Effector memory CD4-positive, alpha-beta T cell (primary cell): ENCODE results near the gene SYAP1.
"Not testable (repeated sequence)": the region's sequence is repeated elsewhere in the genome, so short reads cannot be mapped to it uniquely, and the experiment has no call there.

Experiments used
- DNase-seq, 3 donors: peaks; one replicate each; pipeline ENCODE4 v3.0.0-alpha.2; 2020
- H3K27ac ChIP-seq: 2 replicates; pipeline ENCODE4 v1.7.0; 2013; ENCODE audit warnings: mild to moderate bottlenecking, low read length, moderate library complexity; ENCODE audit not compliant: insufficient read depth, poor library complexity, severe bottlenecking
- H3K27me3 ChIP-seq: replicated peaks from 2 replicates; pipeline ENCODE4 v1.7.0; 2013; ENCODE audit warnings: mild to moderate bottlenecking, low read length; ENCODE audit not compliant: insufficient read depth, control insufficient read depth, poor library complexity, severe bottlenecking
- H3K36me3 ChIP-seq: 2 replicates; pipeline ENCODE4 v1.7.0; 2013; ENCODE audit warnings: mild to moderate bottlenecking, low read length, moderate library complexity; ENCODE audit not compliant: control insufficient read depth, insufficient read depth
- H3K4me1 ChIP-seq: 2 replicates; pipeline ENCODE4 v1.7.0; 2013; ENCODE audit warnings: low read length, mild to moderate bottlenecking; ENCODE audit not compliant: control insufficient read depth, insufficient read depth, poor library complexity, severe bottlenecking
- H3K4me3 ChIP-seq: 2 replicates; pipeline ENCODE4 v1.7.0; 2013; ENCODE audit warnings: low read length, low read depth, mild to moderate bottlenecking; ENCODE audit not compliant: insufficient read depth, poor library complexity, severe bottlenecking
- H3K9me3 ChIP-seq: 2 replicates; pipeline ENCODE4 v1.7.0; 2013; ENCODE audit warnings: mild to moderate bottlenecking, low read length, moderate library complexity; ENCODE audit not compliant: control insufficient read depth

SYAP1 gene

DNA sequence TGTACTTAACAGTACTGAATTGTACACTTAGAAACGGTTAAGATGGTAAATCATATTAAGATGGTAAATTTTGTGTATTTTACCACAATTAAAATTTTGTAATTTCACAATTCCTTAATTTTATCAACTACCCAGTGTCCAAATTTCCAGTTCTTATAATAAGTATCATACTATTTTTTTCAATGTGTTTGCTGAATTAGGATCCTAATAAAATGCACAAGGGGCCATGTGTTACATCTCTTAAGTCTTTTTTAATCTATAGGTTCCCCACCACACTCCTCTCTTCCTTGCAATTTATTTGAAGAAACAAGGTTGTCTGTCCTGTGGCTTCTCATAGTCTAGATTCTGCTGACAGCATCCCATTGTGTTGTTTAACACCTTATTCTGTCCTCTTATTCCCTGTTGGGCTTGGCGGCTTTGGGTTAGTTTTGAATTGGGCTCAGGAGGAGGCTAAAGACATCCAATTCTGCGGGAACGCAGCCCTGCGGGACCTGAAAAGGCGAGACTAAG, 533 bp upstream of the SYAP1 start:
- no peak for DNase-seq
- peak overlapping the region; percentile 91 for H3K27ac ChIP-seq
- peak overlapping the region; percentile 64 for H3K4me3 ChIP-seq
- H3K36me3 ChIP-seq = no peaks in the 10 kb centered on the region
- H3K9me3 ChIP-seq = no peaks in the 10 kb centered on the region
- H3K27me3 ChIP-seq = no peaks in the 10 kb centered on the region
- no peaks in the 10 kb centered on the region for H3K4me1 ChIP-seq

DNA sequence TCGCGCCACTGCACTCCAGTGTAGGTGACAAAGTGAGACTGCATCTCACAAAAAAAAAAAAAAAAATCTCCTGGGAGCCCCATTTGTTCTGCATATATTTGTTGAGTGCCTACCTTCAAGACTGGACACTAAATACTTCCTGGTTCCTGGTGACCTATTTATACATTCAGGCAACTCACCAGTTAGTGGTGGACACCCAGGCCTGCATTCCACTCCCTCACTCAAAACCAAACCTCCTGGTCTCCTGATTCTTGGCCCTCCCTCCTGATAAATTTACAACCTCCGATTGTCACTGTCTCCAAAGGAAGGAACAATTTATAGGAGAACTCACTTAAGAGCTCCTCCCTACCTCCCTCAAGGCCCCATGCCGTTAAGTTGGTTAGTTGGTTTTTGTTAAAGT, 3.1 kb downstream of the SYAP1 start:
- Histone ChIP-seq H3K36me3 (no peaks in the 10 kb centered on the region), H3K4me1 (no peaks in the 10 kb centered on the region), H3K4me3 (no peak overlapping the region), H3K27ac (no peak overlapping the region), H3K27me3 (no peaks in the 10 kb centered on the region), H3K9me3 (no peaks in the 10 kb centered on the region)
- no peak for DNase-seq

DNA sequence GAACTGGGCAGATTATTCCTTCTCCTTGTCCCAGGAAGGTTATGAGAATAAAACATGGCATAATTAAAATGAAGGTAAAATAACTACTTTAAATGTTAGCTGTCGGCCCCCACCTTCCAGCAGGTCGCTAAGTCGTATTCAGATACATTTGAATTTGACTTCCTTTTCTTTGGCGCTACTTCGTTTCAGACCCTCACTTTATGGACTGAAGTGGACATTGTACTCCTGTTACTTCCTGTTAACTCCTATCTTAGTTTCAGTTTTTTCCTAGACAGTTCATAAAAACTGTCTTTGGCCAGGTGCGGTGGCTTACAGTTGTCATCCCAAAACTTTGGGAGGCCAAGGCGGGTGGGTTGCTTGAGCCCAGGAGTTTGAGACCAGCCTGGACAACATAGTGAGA, 5.7 kb downstream of the SYAP1 start:
- no peaks in the 10 kb centered on the region for H3K27me3 ChIP-seq
- H3K27ac ChIP-seq = no peak overlapping the region
- H3K36me3 ChIP-seq = no peaks in the 10 kb centered on the region
- no peak overlapping the region for H3K4me3 ChIP-seq
- no peaks in the 10 kb centered on the region for H3K4me1 ChIP-seq
- DNase-seq = no peak
- no peaks in the 10 kb centered on the region for H3K9me3 ChIP-seq

DNA sequence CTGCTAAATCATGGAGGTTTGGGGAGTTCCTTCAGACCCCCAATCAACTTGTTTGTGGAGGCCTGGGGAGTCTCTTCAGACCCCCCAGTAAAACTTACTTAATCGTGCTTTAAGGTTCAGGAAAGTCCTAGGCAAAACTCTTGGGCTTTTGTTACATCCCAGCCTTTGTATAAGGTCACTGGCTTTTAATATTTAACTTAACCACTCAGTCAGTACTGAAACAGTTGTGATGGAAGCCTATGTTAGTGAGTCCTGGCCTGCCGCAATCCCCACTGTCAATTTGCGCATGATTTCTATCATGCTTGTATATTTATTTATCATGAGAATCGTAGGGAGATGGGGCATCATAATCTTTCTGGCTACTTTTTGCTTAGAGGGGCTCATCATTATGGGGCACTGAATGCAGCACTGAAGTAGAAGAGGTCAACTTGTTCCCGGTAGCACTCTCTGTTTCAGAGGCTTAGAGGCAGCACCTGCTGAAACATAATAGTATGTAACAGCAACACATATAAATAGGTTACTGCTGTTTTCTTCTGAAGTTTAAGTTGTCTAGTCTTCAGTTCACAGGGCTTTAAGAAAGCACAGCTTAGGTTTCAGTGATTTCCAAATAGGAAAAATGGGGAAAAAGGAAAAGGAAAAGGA, 7.1 kb downstream of the SYAP1 start:
- not testable (repeated sequence) for H3K4me1 ChIP-seq, H3K27me3 ChIP-seq, H3K9me3 ChIP-seq, H3K36me3 ChIP-seq, DNase-seq, H3K27ac ChIP-seq, H3K4me3 ChIP-seq

DNA sequence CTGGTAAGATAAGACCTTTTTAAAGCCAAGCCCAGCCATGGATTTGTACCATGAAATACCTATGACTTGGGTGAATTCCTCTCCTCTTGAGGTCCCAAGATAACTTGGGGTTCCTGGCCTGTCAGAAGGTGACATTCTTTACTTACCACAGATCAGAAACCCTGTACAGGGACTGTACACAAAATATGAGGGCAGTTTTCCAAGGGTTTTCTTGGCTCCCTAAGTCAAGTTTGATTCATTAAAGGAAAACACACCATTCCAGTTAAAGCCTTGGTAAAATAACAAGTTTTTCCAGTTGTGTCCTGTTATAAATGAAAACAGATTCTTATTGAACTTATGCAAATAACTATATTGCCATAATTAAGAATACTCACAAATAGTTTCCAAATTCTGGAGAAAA, 8.2 kb downstream of the SYAP1 start:
- no peaks in the 10 kb centered on the region for H3K4me1 ChIP-seq
- no peak overlapping the region for H3K4me3 ChIP-seq
- H3K36me3 ChIP-seq = no peaks in the 10 kb centered on the region
- no peak for DNase-seq
- no peaks in the 10 kb centered on the region for H3K9me3 ChIP-seq
- no peaks in the 10 kb centered on the region for H3K27me3 ChIP-seq
- H3K27ac ChIP-seq = no peak overlapping the region

DNA sequence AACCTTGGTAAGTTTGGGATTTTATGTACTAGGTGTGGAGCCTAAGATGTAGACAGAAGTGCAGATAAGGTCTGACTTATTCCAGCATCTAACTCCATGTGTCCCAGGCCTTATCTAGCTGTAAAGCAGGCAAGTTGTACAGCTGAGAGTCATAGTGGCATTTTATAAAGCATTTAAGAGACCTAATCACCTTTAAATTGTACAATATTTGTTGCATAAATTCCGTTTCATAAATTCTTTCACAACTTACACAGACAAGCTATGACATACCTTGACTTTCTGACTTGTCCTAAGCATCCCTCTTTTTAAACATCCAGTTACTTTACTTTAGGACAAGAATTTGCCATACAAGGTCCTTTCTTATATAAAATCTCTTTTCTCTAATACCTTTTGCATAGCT, 11.0 kb downstream of the SYAP1 start:
- no peaks in the 10 kb centered on the region for H3K4me1 ChIP-seq
- no peaks in the 10 kb centered on the region for H3K9me3 ChIP-seq
- H3K27me3 ChIP-seq = no peaks in the 10 kb centered on the region
- no peak for DNase-seq
- no peak overlapping the region for H3K27ac ChIP-seq
- H3K4me3 ChIP-seq = no peak overlapping the region
- no peaks in the 10 kb centered on the region for H3K36me3 ChIP-seq

DNA sequence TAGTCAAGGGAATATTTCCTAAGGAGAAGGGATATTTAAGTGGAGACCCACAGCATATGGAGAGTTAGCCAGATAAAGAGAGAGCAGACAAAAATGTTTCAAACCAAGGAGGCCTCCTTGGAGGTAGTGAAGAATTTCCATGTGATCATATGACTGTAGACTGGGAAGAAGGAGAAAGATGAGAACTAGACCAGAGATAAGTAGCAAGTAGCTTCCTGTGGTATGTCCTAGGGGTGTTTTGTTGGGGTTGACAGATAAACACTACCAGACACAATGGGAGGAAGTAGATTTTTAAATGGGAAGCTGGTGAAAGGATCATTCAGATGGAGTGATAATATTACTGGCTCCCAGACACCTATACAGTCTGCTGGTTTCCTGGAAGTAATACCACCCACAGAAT, 13.6 kb downstream of the SYAP1 start:
- no peaks in the 10 kb centered on the region for H3K27me3 ChIP-seq
- no peaks in the 10 kb centered on the region for H3K9me3 ChIP-seq
- no peak overlapping the region for H3K27ac ChIP-seq
- no peak overlapping the region for H3K4me3 ChIP-seq
- DNase-seq = no peak
- H3K4me1 ChIP-seq = no peaks in the 10 kb centered on the region
- peaks cover 14% of the 10 kb centered on the region for H3K36me3 ChIP-seq

DNA sequence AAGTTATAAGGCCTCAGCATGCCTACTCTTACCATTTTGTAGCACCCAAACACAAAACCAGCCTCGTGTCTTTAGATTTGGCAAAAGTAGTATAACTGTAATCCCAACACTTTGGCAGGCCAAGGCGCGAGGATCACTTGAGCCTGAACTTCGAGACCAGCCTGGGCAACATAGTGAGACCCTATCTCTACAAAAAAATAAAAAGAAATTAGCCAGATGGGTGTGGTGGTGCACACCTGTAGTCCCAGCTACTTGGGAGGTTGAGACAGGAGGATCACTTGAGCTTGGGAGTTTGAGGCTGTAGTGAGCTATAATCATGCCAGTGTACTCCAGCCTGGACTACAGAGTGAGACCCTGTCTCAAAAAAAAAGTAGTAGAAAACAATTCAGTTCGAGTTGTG, 17.6 kb downstream of the SYAP1 start:
- H3K27ac ChIP-seq = no peak overlapping the region
- no peaks in the 10 kb centered on the region for H3K4me1 ChIP-seq
- DNase-seq = no peak
- peaks cover 34% of the 10 kb centered on the region for H3K36me3 ChIP-seq
- no peak overlapping the region for H3K4me3 ChIP-seq
- H3K9me3 ChIP-seq = no peaks in the 10 kb centered on the region
- H3K27me3 ChIP-seq = no peaks in the 10 kb centered on the region

DNA sequence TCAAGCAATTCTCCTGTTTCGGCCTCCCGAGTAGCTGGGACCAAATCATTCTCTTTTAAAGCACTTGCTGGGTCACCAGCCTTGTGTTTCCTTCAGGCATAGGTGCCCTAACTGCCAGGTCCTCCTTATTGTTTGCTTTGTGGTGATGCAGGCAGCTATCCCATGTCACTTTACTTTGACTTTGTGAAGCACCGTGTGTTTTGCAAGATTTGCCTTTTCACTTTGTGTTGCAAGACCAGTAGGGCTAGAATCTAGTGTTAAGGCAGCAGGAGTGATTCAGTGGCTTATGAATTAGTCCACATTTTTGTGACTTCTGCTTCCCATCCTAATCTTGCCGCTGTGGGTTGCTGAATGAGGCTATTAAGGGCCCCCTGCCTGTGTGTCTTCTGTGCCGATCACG, 20.2 kb downstream of the SYAP1 start:
- Histone ChIP-seq H3K27ac (no peak overlapping the region), H3K4me3 (no peak overlapping the region), H3K4me1 (no peaks in the 10 kb centered on the region), H3K27me3 (no peaks in the 10 kb centered on the region), H3K9me3 (no peaks in the 10 kb centered on the region), H3K36me3 (peaks cover 45% of the 10 kb centered on the region)
- no peak for DNase-seq

DNA sequence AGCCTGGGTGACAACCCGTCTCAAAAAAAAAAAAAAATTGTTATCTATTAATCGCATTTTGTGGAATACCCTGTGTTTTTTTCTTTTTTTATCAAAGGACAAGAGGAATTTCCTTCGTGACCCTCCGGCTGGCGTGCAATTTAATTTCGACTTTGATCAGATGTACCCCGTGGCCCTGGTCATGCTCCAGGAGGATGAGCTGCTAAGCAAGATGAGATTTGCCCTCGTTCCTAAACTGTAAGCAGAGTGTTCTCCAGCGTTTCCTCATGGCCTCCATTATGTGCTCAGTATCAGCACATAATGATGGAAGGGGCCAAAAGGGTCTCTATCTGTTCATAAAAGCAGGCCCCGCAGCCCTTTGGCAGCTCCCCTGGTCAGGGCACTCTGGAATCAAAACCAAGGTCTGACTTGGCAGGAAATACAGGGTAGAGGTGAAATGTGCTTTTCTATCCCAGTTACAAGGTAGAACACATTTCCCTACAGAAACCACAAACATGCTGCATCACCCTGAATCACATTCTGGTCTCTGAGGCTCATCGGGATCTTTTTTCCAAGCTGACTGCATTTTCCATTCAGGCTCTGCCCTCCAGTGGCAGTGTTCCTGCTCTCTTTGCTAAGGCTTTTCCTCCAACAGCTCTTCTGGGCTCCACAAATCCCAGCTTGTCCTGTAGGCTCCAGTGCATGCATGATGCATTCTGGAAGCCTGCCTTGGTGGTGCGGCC, 24.4 kb downstream of the SYAP1 start:
- peaks cover 37% of the 10 kb centered on the region for H3K36me3 ChIP-seq
- H3K27ac ChIP-seq = no peak overlapping the region
- DNase-seq = no peak

More for the DNA sequence above, 24.4 kb downstream of the SYAP1 start:
- Histone ChIP-seq H3K9me3 (no peaks in the 10 kb centered on the region), H3K4me1 (no peaks in the 10 kb centered on the region), H3K27me3 (no peaks in the 10 kb centered on the region), H3K4me3 (no peak overlapping the region)
